MM.1S (cell line): ENCODE data around the gene ZDHHC12.

Experiments used
- EZH2 ChIP-seq: fragments of 300-600 bp; sonication (generic); optimal IDR thresholded peaks from 2 replicates; pipeline ENCODE3; 2017; ENCODE audit warnings: low read depth, mild to moderate bottlenecking, antibody characterized with exemption, low read length, mixed read lengths
- EZH2phosphoT487 ChIP-seq: fragments of 300-600 bp; sonication (generic); IDR thresholded peaks from 2 replicates; pipeline ENCODE4 v1.6.1; 2018; ENCODE audit warnings: antibody characterized with exemption, low read length
- TF ChIP-seq, protein P1 (sequence below): fragments of 300-600 bp; sonication (generic); IDR thresholded peaks from 2 replicates; pipeline ENCODE4 v1.5.1; 2016; ENCODE audit warnings: antibody characterized with exemption, low read length, mixed read lengths

DNA sequence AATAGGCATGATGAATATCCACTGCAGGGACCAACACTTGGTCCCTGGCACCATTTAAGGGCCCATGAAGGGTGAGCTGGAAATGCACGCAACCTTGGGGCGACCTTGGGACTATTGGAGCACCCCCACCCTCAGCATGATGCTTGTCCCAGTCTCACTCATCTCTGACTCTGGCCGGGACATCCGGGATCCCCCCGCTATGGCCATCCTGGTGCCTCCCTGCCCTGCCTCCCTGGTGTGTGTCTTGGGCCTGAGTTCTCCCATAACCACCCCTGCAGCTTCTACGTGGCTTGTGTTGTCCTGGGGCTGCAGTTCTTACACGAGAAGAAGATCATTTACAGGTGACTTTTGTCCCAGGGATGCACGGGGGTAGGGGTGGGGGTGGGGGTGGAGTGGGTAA lies 5.9 kb downstream of the ZDHHC12 start:
- TF ChIP-seq, protein P1, sequence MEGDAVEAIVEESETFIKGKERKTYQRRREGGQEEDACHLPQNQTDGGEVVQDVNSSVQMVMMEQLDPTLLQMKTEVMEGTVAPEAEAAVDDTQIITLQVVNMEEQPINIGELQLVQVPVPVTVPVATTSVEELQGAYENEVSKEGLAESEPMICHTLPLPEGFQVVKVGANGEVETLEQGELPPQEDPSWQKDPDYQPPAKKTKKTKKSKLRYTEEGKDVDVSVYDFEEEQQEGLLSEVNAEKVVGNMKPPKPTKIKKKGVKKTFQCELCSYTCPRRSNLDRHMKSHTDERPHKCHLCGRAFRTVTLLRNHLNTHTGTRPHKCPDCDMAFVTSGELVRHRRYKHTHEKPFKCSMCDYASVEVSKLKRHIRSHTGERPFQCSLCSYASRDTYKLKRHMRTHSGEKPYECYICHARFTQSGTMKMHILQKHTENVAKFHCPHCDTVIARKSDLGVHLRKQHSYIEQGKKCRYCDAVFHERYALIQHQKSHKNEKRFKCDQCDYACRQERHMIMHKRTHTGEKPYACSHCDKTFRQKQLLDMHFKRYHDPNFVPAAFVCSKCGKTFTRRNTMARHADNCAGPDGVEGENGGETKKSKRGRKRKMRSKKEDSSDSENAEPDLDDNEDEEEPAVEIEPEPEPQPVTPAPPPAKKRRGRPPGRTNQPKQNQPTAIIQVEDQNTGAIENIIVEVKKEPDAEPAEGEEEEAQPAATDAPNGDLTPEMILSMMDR = no peak
- TF ChIP-seq EZH2 (no peak), EZH2phosphoT487 (no peak)
